ENCODE measurements around the gene MRPL51.
"Not testable (repeated sequence)": the region's sequence is repeated elsewhere in the genome, so short reads cannot be mapped to it uniquely, and the experiment has no call there.

The MRPL51 gene

DNA sequence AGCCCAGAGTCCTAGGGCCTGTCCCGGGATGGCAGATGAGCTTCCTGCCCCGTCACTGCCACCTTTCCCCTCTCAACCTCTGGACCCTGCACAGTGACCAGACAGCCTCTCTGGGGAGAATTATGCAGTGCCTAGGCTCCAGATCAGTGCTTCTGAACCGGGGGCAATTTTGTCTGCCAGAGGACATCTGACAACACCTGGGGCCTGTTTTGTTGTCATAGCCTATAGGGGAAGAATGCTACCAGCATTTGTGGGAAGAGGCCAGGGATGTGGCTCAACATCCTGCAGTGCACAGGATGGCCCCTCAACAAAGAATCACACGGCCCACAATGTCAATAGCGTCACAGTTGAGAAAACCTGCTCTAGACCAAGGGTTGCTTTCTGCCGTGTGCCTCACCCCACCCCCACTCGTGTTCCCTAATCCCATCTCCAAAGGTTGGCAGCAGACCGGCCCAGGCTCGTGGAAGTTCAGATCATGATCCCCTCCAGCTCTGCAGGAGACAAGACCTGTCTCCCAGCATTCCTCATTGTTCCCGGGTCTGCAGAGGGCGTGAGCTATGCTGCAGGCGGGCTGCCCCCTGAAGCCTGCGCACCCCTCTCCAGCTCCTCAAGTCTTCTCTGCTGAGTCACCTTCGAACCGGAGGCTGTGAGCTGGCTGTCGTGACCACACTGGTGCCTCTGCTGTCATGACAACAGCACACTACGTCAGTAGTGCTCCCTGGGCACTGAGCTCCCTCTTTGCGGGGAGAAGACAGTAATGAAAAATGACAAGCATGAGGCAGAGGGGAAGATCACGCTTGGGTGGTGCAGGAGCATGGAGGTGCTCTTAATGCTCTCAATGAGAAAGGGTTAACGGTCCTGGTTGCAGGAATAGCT is 39.2 kb upstream of the MRPL51 start:
- peak; percentile 62 for DNase-seq (ENCODE audit: low read depth)

DNA sequence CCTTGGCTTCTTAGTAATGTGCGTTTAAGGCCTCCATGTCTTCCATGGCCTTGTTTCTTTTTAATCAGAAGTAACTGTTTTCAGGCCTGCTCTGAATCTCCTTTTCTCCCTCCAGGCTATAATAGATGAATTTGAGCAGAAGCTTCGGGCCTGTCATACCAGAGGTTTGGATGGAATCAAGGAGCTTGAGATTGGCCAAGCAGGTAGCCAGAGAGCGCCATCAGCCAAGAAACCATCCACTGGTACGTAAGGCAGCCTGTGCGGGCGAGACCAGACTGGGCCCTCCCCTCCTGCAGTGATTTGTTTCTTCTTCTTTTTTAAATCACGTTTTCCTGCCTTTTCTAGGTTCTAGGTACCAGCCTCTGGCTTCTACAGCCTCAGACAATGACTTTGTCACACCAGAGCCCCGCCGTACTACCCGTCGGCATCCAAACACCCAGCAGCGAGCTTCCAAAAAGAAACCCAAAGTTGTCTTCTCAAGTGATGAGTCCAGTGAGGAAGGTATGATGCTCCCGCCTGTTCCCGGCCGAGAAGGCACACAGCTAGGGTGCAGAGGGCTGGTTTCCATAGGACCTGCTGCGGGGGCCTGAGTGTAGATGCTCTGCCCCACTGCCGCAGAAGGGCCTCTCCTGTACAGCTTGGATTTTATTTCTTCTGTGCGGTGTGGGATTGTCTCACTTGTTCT is 37.7 kb upstream of the MRPL51 start:
- no peak for DNase-seq (ENCODE audit: low read depth)

DNA sequence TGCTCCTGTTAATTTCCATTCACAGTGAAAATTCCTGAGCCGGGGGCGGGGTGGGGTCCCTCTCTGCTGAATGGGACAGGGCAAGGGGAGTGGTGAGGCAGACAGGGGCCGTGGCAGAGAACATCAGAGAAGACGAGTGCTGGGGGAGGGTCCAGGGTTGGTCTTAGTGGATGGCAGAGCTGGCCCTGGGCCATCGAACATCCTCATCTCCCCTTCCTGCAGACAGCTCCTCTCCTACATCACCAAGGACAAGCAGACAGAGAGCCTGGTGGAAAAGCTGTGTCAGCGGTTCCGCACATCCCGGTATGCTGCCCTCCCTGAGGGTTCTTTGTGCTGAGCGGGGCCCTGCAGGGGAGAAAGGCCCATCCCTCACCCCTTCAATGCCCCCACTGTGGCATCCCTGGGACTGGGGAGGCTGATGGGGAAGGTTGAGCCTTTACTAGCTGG is 36.3 kb upstream of the MRPL51 start:
- no peak for DNase-seq (ENCODE audit: low read depth)

DNA sequence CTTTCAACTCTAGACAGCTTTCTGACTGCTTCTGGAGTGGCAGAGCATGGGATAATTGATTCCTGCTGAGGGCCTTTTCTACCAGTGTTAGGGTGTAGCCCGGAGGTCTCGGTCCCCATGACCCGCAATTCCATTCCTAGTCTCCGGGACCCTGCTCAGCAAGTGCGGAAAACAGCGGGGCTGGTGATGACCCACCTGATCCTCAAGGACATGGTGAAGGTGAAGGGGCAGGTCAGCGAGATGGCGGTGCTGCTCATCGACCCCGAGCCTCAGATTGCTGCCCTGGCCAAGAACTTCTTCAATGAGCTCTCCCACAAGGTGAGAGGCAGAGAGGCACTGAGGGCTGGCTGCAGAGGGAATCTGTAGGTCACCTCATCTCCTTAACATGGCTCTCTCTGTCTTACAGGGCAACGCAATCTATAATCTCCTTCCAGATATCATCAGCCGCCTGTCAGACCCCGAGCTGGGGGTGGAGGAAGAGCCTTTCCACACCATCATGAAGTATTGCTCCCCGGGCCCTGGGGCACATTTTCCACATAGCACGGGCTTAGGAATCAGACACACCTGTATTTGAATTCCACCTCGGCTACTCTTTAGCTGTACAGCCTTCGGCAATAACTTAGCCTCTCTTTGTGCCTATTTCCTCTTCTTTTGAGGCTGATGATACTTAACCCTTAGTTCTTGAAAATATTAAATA is 35.6 kb upstream of the MRPL51 start:
- DNase-seq (ENCODE audit: low read depth) = no peak

DNA sequence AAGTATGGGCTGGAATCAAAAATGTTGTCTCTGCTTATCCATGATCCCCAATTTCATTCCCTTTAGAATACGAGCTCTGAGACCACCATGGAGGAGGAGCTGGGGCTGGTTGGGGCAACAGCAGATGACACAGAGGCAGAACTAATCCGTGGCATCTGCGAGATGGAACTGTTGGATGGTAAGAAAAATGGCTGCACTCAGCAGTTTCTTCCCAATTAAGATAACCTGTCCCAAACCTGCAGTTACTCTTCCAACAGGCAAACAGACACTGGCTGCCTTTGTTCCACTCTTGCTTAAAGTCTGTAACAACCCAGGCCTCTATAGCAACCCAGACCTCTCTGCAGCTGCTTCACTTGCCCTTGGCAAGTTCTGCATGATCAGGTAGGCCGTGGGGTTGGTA is 34.6 kb upstream of the MRPL51 start:
- DNase-seq (ENCODE audit: low read depth) = no peak

DNA sequence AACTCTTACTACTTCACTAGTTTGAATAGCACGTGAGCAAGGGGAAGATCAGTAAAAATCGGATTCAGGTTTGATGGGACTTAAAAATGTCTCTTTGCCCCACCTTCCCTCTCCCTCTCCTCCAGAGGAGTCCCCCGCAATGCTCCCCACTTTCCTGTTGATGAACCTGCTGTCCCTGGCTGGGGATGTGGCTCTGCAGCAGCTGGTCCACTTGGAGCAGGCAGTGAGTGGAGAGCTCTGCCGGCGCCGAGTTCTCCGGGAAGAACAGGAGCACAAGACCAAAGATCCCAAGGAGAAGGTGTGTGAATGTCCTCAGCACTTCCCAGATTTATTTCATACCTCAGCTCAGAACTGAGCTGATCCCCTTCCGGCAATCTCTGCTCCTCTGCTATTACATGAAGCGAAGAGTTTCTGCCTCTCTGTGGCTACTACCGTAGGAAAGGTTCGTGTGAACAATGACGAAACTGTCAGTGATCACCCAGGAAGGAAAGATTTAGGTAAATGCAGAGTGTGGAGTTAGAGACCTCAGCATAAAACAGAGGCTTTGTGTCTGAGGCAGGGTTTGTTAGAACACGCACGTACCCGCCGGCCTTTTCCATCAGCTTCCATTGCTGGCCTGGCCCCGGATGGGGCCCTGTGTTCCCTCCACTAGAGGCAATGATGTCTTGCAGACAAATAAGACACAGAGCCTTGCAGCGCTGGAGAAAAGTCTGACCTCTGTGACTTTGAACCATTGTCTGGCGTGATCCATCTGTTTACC is 33.9 kb upstream of the MRPL51 start:
- no peak for DNase-seq (ENCODE audit: low read depth)

DNA sequence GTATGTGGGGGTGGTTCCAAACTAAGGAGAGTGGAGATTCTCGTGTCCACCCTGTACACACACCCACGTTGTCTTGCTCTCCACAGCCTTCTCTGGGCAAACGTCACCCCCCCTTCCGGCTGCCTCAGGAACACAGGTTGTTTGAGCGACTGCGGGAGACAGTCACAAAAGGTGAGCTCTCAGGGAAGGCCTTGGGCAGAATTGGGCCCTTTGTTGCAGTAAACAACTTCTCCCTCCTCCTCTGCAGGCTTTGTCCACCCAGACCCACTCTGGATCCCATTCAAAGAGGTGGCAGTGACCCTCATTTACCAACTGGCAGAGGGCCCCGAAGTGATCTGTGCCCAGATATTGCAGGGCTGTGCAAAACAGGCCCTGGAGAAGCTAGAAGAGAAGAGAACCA is 33.1 kb upstream of the MRPL51 start:
- no peak for DNase-seq (ENCODE audit: low read depth)

DNA sequence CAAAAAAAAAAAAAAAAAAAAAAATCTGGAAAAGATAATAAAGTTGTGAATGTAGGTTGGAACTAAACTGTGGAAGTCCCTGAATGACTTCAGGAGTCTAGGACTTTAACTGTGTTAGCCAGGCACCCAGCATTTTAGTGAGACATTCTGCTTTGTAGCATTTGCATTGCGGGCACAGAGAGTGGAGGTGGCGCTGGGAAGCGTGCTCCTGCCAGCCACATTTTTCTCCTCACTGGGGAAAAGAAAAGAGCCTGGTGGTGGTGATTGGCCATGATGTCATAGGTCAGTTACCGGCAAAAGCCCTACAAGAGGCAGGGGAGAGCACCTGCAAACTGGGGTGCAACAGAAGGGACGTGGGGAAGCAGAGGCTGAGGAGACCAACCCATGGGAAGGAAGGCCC is 31.6 kb upstream of the MRPL51 start:
- no peak for DNase-seq (ENCODE audit: low read depth)

DNA sequence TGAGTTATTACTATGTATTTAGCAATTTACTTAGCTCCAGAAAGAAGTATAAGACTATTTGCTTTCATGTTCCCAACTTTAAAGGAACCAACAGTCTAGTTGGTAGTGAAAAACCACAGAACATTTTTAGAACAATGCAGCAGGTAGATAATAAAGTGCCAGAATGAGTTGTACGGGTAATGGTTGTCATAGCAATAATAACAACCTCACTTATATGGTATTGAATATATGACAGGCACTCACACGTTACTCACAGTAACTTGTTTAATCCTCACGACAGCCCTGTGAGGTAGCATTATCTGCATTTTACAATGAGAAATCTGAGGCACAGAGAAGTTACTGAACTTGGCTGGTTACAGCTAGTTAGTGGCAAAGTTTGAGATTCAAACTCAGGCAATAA is 30.6 kb upstream of the MRPL51 start:
- DNase-seq (ENCODE audit: low read depth) = no peak

DNA sequence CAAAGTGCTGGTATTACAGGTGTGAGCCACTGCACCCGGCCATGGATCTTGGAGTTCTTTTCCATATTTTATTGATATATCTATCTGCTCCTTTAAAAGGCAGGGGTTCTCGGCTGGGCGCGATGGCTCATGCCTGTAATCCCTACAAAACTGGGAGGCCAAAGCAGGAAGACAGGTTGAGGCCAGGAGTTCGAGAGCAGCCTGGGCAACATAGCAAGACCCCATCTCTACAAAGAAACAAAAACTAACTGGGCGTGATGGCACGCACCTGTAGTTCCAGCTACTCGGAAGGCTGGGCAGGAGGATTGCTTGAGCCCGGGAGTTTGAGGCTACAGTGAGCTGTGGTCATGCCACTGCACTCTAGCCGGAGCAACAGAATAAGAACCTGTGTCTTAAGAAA is 29.1 kb upstream of the MRPL51 start:
- DNase-seq (ENCODE audit: low read depth) = no peak

DNA sequence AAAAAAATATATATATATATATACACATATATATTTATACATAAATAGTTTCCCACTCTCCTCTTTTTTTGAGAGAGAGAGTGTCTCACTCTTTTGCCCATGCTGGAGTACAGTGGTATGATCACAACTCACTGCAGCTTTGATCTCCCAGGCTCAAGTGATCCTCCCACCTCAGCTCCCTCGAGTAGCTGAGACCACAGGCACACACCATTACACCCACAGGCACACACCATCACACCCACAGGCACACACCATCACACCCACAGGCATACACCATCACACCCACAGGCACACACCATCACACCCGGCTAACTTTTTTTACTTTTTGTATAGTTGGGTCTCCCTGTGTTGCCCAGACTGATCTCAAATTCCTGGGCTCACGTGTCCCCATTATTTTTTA is 27.1 kb upstream of the MRPL51 start:
- no peak for DNase-seq (ENCODE audit: low read depth)

DNA sequence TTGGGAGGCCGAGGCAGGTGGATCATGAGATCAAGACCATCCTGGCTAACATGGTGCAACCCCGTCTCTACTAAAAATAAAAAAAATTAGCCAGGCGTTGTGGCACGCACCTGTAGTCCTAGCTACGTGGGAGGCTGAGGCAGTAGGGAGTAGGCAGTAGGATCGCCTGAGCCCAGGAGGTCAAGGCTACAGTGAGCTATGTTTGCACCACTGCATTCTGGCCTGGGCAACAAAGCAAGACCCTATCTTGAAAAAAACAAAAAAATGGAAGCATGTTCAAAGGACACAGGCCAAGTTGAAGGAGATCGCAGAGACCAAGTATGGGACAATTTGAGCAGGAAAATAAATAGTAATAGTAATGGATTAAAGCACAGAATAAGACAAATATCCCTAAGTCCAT is 15.0 kb upstream of the MRPL51 start:
- no peak for DNase-seq (ENCODE audit: low read depth)

DNA sequence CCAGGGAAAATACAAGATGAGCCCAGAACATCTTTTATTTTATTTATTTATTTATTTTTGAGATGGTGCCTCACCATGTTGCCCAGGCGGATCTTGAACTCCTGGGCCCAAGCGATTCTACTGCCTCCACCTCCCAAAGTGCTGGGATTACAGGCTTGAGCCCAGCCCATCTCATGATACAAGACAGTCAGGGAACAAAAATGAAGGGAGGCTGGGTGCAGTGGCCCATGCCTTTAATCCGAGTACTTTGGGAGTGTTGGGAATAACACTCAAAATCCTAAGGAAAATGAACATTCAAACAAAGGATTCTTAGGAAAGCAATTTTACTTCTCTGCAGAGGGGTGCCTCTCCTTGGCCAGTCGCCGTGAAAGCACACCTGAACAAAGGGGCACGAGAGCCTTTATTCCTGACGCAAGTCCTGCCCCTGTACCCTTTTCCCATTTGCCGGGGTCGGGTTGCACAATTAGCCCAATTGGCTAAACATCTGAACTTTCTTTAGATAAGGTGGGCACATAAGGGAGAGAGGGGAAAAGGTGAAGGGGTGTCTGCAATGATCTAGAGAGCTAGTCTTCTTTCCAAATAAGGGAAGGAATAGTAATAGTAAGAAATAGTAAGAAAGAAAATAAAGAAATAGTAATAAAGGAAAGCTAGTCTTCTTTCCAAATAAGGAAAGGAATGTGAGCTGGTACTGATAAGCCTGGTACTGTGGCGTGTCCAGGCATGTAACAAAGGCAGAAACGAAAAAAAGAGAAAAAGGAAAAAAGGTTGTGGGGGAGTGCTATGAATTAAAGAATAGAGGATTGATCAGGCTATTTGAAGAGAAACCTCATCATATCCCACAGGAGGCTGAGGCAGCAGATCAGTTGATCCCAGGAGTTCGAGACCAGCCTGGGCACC is 14.3 kb upstream of the MRPL51 start:
- DNase-seq (ENCODE audit: low read depth) = no peak

DNA sequence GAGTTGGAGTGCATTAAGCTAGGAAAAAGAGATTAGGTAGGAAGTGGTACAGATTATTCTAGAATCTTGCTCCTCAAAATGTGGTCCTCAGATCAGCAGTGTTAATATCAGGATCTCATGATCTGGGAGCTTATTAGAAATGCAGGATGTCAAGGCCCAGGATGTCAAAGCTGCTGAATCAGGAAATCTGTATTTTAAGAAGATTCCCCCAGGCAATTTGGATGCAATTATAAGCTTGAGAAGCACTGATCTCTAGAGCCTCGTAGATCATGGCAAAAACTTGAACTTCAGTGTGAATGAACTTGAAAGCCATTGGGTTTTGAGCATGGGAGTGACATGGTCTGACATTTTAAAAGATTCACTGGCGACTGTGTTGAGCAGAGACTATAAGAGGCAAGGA is 7.4 kb upstream of the MRPL51 start:
- no peak for DNase-seq (ENCODE audit: low read depth)

DNA sequence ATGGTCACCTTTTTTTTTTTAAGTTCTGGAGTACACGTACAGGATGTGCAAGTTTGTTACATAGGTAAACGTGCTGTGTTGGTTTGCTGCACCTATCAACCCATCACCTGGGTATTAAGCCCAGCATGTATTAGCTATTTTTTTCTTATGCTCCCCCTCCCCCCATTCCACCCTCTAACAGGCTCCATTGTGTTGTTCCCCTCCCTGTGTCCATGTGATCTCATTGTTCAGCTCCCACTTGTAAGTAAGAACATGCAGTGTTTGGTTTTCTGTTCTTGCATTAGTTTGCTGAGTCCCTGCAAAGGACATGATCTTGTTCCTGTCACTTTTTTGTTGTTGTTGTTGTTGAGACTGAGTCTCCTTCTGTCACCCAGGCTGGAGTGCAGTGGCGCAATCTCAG is 4.2 kb upstream of the MRPL51 start:
- not testable (repeated sequence) for DNase-seq (ENCODE audit: low read depth)

DNA sequence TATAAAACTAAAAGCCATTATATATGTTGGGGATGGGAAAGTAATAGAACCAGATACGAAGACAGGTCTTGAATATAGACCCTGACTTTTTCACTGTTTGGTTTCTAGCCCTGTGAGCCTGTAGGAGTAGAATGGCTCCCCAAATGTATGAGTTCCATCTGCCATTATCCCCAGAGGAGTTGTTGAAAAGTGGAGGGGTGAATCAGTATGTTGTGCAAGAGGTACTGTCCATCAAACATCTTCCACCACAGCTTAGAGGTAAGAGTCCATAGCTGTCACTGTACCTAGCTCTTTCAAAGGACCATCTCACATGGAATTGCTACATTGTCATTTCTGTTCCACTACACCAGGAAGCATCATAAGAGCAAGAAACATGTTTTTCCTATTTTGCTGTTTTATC is 1.9 kb upstream of the MRPL51 start:
- DNase-seq (ENCODE audit: low read depth) = no peak

DNA sequence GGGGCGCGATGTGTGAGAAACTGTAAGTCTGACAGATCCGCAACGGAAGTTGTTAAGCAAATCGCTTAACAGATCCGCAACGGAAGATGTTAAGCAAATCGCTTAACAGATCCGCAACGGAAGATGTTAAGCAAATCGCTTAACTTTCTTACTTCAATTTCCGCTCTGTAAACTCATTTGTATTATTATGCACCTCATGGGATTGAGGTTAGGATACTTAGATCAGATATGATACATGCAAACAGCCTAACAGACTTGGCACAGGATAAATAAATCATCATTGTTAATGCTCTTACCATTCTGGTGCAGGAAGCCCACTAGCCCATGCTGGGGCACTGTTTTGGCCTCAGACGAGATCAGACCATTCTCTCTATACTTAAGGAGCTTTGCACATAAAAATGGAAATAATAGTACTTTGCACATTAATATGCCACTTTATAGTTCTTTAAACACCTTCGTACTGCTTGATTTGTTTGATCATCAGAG is 1.2 kb upstream of the MRPL51 start:
- no peak for DNase-seq (ENCODE audit: low read depth)

DNA sequence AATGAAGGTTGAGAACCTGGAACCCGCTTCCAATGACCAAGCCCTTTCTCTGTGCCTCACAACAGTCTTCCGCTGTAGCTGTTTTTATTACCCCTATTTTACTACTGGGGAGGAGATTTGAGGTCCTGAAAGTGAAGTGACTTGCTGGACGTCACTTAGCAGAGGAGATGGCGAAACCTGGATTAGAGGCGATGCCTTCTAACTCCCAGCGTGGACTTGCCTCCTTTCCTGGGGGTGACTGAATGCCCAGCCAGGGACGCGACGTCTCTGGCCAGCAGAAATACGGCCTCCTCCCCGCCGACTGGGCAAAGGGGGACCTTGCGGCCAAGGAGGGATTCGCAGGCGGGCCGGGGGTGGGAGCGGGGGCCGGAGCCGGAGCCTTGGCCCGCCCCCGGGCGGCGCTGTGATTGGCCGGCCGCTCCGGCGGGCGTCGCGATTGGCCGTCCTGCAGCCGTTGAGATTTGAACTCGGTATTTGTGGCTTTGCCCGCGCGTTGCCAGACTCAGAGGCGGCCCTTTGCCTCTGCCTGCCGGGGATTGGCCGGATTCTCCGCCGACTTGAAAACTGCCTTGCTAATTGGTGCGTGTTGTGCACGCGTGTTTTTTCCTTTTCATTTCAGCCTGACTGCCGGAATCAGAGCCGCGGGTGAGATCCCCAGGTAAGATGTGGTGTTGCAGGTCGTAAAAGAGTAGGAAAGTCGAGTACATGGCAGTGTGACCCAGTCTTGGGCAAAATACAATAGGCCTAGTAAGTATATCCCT is 615 bp upstream of the MRPL51 start, which contains the start of gene NCAPD2:
TSS of gene NCAPD2 (plus strand) at position 606 of the 761 bp plus-strand sequence. CDS start 997 bp downstream, outside the sequence.
- peak; percentile 83 for DNase-seq (ENCODE audit: low read depth)

DNA sequence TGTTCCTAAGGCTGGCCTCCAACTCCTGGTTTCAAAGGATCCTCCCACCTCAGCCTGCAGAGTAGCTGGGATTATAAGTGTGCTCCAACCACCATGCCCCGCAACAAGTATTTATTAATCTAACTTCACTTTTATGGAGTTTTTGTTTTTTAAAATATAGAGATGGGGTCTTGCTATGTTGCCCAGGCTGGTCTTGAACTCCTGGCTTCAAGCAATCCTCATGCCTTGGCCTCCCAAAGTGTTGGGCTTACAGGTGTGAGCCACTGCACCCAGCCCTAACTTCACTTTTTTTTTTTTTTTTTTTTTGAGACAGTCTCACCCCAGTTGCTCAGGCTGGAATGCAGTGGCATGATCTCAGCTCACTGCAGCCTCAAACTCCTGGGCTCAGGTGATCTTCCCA is 2.4 kb downstream of the MRPL51 start:
- not testable (repeated sequence) for DNase-seq (ENCODE audit: low read depth)

DNA sequence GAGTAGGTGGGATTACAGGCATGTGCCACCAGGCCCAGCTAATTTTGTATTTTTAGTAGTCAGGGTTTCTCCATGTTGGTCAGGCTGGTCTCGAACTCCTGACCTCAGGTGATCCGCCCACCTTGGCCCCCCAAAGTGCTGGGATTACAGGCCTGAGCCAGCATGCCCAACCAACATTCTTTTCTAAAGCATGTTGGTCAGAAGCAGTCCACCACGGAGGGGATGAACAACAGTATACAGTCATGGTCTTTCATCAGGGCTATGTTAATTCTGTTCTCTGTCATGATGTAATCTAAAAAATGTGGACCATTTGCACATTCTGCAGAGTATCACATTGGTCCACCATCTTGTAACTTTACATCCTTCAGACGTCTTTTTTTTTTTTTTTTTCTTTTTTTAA is 3.6 kb downstream of the MRPL51 start:
- DNase-seq (ENCODE audit: low read depth) = no peak

All from stimulated activated CD8-positive, alpha-beta memory T cell treated with anti-CD3 and anti-CD28 coated beads, Interleukin-15, amount 100 ng/mL, for 1 hour (primary cell).